HG02798 (cell line): Measurements from ENCODE around the gene EPC1.
"Not testable (repeated sequence)": the region's sequence is repeated elsewhere in the genome, so short reads cannot be mapped to it uniquely, and the experiment has no call there.

Experiments
- ATAC-seq: cut with Tn5 transposase; IDR thresholded peaks from one replicate; pipeline ENCODE4 v1.9.1; 2021; ENCODE audit warnings: mild to moderate bottlenecking; ENCODE audit not compliant: unreplicated experiment, poor library complexity

Gene EPC1

GRCh38 chr10:32346551-32347362 lies at the start of gene EPC1:
EPC1 (minus strand) TSS chr10:32347158; CDS start chr10:32346915, 243 bp downstream.
- peak; percentile 72 for ATAC-seq

- no peak for ATAC-seq
Measured at GRCh38 chr10:32393911-32394310, 47.0 kb upstream of the EPC1 start.

GRCh38 chr10:32392284-32392683 lies 45.3 kb upstream of the EPC1 start:
- not testable (repeated sequence) for ATAC-seq

- ATAC-seq = no peak
Measured at GRCh38 chr10:32390193-32390592, 43.2 kb upstream of the EPC1 start.

- no peak for ATAC-seq
Measured at GRCh38 chr10:32388258-32389027, 41.5 kb upstream of the EPC1 start.

- ATAC-seq = no peak
Measured at GRCh38 chr10:32386623-32387260, 39.8 kb upstream of the EPC1 start.

- ATAC-seq = no peak
Measured at GRCh38 chr10:32384171-32384570, 37.2 kb upstream of the EPC1 start.

GRCh38 chr10:32381165-32381564 lies 34.2 kb upstream of the EPC1 start:
- no peak for ATAC-seq

GRCh38 chr10:32379950-32380551 lies 33.1 kb upstream of the EPC1 start:
- ATAC-seq = no peak

- ATAC-seq = peak; percentile 30
Measured at GRCh38 chr10:32379318-32379949, 32.5 kb upstream of the EPC1 start.

GRCh38 chr10:32378363-32379317 lies 31.7 kb upstream of the EPC1 start:
- ATAC-seq = peak; percentile 96

- peak; percentile 32 for ATAC-seq
Measured at GRCh38 chr10:32377458-32378259, 30.7 kb upstream of the EPC1 start.

- no peak for ATAC-seq
Measured at GRCh38 chr10:32376771-32377170, 29.8 kb upstream of the EPC1 start.

- no peak for ATAC-seq
Measured at GRCh38 chr10:32376097-32376496, 29.1 kb upstream of the EPC1 start.

GRCh38 chr10:32375631-32376030 lies 28.7 kb upstream of the EPC1 start:
- no peak for ATAC-seq

- ATAC-seq = no peak
Measured at GRCh38 chr10:32374605-32375004, 27.6 kb upstream of the EPC1 start.

- no peak for ATAC-seq
Measured at GRCh38 chr10:32373496-32373895, 26.5 kb upstream of the EPC1 start.

GRCh38 chr10:32373031-32373430 lies 26.1 kb upstream of the EPC1 start:
- no peak for ATAC-seq
